ENCODE data around the gene RPS6KA1. TPM values are rescaled to one million over a fixed set of nuclear protein-coding genes. Genes with fewer than 3 reads are reported as not detected.

The RPS6KA1 gene
- total and polyA plus RNA-seq, 2 of the 8 experiments (the other 6 are each of a cell fraction or from before 2014, with no cell fraction given): 44.3 to 55.0 TPM

GRCh38 chr1:26483980-26484379 lies 45.6 kb upstream of the RPS6KA1 start:
- Histone ChIP-seq H4K91ac (replicated peaks; ENCODE audit: insufficient read length, low read length) (no peak overlapping the region), H3K4me2 (ENCODE audit: insufficient read depth in 1 of 2, low read depth in 2 of 2, low read length in 2 of 2) (no peak overlapping the region), H3K4ac (replicated peaks; ENCODE audit: insufficient read length, low read depth, low read length) (no peak overlapping the region), H3K27ac (ENCODE audit: low read depth, low read length) (no peak overlapping the region), H3K27me3 (replicated peaks in 1 of 4; ENCODE audit: control insufficient read depth in 3 of 4, extremely low read depth in 1 of 4, insufficient read depth in 3 of 4, low read length in 3 of 4) (no peaks in the 10 kb centered on the region), H2BK20ac (ENCODE audit: low read length) (no peak overlapping the region), H2BK5ac (ENCODE audit: low read depth, low read length) (no peak overlapping the region), H3K18ac (ENCODE audit: extremely low read depth, low read length) (no peak overlapping the region), H3K4me1 (replicated peaks in 1 of 4; ENCODE audit: control insufficient read depth in 3 of 4, insufficient read depth in 4 of 4, low read length in 3 of 4) (no peaks in the 10 kb centered on the region), H2BK15ac (ENCODE audit: low read length) (no peak overlapping the region), H3K9ac (replicated peaks in 1 of 4; ENCODE audit: extremely low read depth in 1 of 4, low read depth in 3 of 4, low read length in 3 of 4) (no peak overlapping the region), H3K56ac (replicated peaks; ENCODE audit: insufficient read length, low read depth, low read length) (no peak overlapping the region), H3K23ac (ENCODE audit: insufficient read length) (no peak overlapping the region), H4K5ac (ENCODE audit: insufficient read length, low read depth, low read length) (no peak overlapping the region), H2BK120ac (replicated peaks; ENCODE audit: low read depth, low read length) (no peak overlapping the region), H4K20me1 (replicated peaks in 1 of 2; ENCODE audit: control insufficient read depth in 1 of 2, insufficient read depth in 2 of 2, low read length in 2 of 2) (no peaks in the 10 kb centered on the region), H3K4me3 (ENCODE audit: extremely low read depth in 1 of 4, insufficient read depth in 2 of 4, low read depth in 3 of 4, low read length in 4 of 4) (no peak overlapping the region), H2AFZ (ENCODE audit: low read length) (no peak overlapping the region), H2AK5ac (ENCODE audit: low read depth, low read length) (no peak overlapping the region), H3K36me3 (ENCODE audit: control insufficient read depth in 2 of 4, insufficient read depth in 4 of 4, low read length in 3 of 4) (peaks cover 0 to 4% (median 0%) of the 10 kb centered on the region in 4 experiments; a peak in 2 of 8 replicates), H3K79me2 (ENCODE audit: control insufficient read depth in 1 of 2, insufficient read depth in 2 of 2, low read length in 2 of 2) (no peaks in the 10 kb centered on the region), H3K14ac (ENCODE audit: insufficient read length) (no peak overlapping the region), H3K23me2 (ENCODE audit: low read depth, low read length) (no peaks in the 10 kb centered on the region), H2BK12ac (ENCODE audit: low read depth, low read length) (no peak overlapping the region), H3K79me1 (ENCODE audit: low read depth, low read length) (no peaks in the 10 kb centered on the region), H3K9me3 (ENCODE audit: insufficient read depth in 2 of 2, low read depth in 1 of 2, low read length in 1 of 2) (no peaks in the 10 kb centered on the region), H4K8ac (ENCODE audit: extremely low read depth, insufficient read depth, low read length) (no peak overlapping the region)
- FAIRE-seq: no peak
- POLR2A ChIA-PET (ENCODE audit: partially characterized antibody): interaction anchor here (1.1 to 7.0 kb wide), 4 partner anchors 9 to 31 kb away, joined by 4 to 49 read pairs (median 8); partner anchors contain the start of gene HMGN2
- 92% methylated on average over 2 of the region's 2 CpGs; no CpG with 5 or more reads in 1 of the 2 experiments for WGBS, 2 experiments (ENCODE audit: extremely low coverage in 1 of 2, insufficient coverage in 1 of 2, insufficient read length in 1 of 2, insufficient replicate concordance in 2 of 2, low coverage in 1 of 2, low lambda C conversion rate in 2 of 2, missing lambda C conversion rate in 1 of 2)
- TF ChIP-seq SRF (IDR thresholded peaks at IDR 0.05; ENCODE audit: low read depth, low read length): no peak
- TF ChIP-seq SIRT6 (IDR thresholded peaks at IDR 0.05; ENCODE audit: low read length): no peak
- no peak for TF ChIP-seq RNF2 (IDR thresholded peaks at IDR 0.05; ENCODE audit: borderline replicate concordance, low read depth, low read length, missing control alignments, poor library complexity, severe bottlenecking)
- TF ChIP-seq MAX (IDR thresholded peaks at IDR 0.05): no peak
- TF ChIP-seq, protein P1, sequence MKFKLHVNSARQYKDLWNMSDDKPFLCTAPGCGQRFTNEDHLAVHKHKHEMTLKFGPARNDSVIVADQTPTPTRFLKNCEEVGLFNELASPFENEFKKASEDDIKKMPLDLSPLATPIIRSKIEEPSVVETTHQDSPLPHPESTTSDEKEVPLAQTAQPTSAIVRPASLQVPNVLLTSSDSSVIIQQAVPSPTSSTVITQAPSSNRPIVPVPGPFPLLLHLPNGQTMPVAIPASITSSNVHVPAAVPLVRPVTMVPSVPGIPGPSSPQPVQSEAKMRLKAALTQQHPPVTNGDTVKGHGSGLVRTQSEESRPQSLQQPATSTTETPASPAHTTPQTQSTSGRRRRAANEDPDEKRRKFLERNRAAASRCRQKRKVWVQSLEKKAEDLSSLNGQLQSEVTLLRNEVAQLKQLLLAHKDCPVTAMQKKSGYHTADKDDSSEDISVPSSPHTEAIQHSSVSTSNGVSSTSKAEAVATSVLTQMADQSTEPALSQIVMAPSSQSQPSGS (IDR thresholded peaks at IDR 0.05; ENCODE audit: low read length): no peak
- no peak for TF ChIP-seq TEAD4 (IDR thresholded peaks at IDR 0.05; ENCODE audit: low read depth, low read length)
- no peak for TF ChIP-seq CBX5 (IDR thresholded peaks at IDR 0.05; ENCODE audit: low read depth, low read length)
- TF ChIP-seq TAF7 (optimal IDR thresholded peaks at IDR 0.05; ENCODE audit: borderline replicate concordance, low read depth, low read length): no peak
- TF ChIP-seq, protein P2, sequence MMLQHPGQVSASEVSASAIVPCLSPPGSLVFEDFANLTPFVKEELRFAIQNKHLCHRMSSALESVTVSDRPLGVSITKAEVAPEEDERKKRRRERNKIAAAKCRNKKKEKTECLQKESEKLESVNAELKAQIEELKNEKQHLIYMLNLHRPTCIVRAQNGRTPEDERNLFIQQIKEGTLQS (IDR thresholded peaks at IDR 0.05; ENCODE audit: insufficient read depth, low read depth, low read length): no peak
- TF ChIP-seq BRCA1 (IDR thresholded peaks at IDR 0.05; ENCODE audit: low read depth, low read length): no peak
- CTCF ChIA-PET (ENCODE audit: partially characterized antibody): no interaction called here
- no peak for DNase-seq (ENCODE audit: low read depth in 1 of 2, low spot score in 2 of 2)

All from H1 (cell line).